Sigmoid colon (tissue), 7 donors: ENCODE results near the gene ZBTB33. TPM values are rescaled to one million over a fixed set of nuclear protein-coding genes. Genes with fewer than 3 reads are reported as not detected.

Experiments
- DNase-seq: peaks from one replicate; pipeline ENCODE4 v3.0.0-alpha.2; 2019
- H3K27ac ChIP-seq, 4 donors: fragments of 200-600 bp; sonication (generic); one replicate each; pipeline ENCODE4 v1.5.1; 2016 to 2019; ENCODE audit warnings: mild to moderate bottlenecking in 1 of 4
- H3K27me3 ChIP-seq, 3 donors: fragments of 200-600 bp; sonication (generic); one replicate each; pipeline ENCODE4 v1.5.1; 2019; ENCODE audit warnings: mild to moderate bottlenecking in 1 of 3
- H3K36me3 ChIP-seq, 4 donors: fragments of 200-600 bp; sonication (generic); one replicate each; pipeline ENCODE4 v1.5.1; 2016 to 2019
- H3K4me1 ChIP-seq, 4 donors: fragments of 200-600 bp; sonication (generic); one replicate each; pipeline ENCODE4 v1.5.1; 2017 to 2019
- H3K4me3 ChIP-seq, 4 donors: fragments of 200-600 bp; sonication (generic); one replicate each; pipeline ENCODE4 v1.5.1; 2017 to 2019; ENCODE audit warnings: mild to moderate bottlenecking in 2 of 4, moderate library complexity in 1 of 4
- H3K9me3 ChIP-seq, 4 donors: fragments of 200-600 bp in 3 of 4; sonication (generic) in 3 of 4; one replicate each; pipeline versions ENCODE4 v1.5.1 to v1.6.1; 2013 to 2019
- EP300 ChIP-seq, 4 donors: sonication (generic); formaldehyde crosslinking; IDR thresholded peaks; one replicate each; pipeline ENCODE4 v1.6.1; 2017; ENCODE audit warnings: antibody characterized with exemption in 4 of 4
- POLR2A ChIP-seq, 2 donors: fragments of 450-650 bp; IDR thresholded peaks; one replicate each; pipeline ENCODE4 v1.6.1; 2016; ENCODE audit warnings: antibody characterized with exemption in 2 of 2, mild to moderate bottlenecking in 2 of 2, moderate library complexity in 2 of 2
- POLR2AphosphoS5 ChIP-seq, 4 donors: sonication (generic); formaldehyde crosslinking; IDR thresholded peaks; one replicate each; pipeline ENCODE4 v1.6.1; 2017; ENCODE audit warnings: antibody characterized with exemption in 4 of 4
- WGBS, 2 donors: extraction: QIAGEN DNeasy Blood & Tissue Kit; methylation state at CpG; one replicate each; pipeline ENCODE4 v1.1.7; 2013; 5-methylcytosine and 5-hydroxymethylcytosine counted together
- intact Hi-C: fragments of 100-400 bp; cut with DNase I; formaldehyde crosslinking; loops from one replicate; pipeline ENCODE4 v1.15.1; 2023
- polyA plus RNA-seq, 3 donors: library from polyadenylated mRNA; stranded (reverse); fragments of 200-250 nt; gene quantifications; one replicate each; pipeline ENCODE4 v1.2.3, GENCODE V29; 2013
- total RNA-seq, 4 donors: library from RNA; depleted of rRNA; stranded (reverse); fragments of >200 nt; gene quantifications; one replicate each; pipeline ENCODE4 v1.1.0, GENCODE V29; 2016
- TF ChIP-seq, protein P1 (sequence below), 4 experiments: fragments of 450-650 bp in 3 of 4; fragments of 200-600 bp in 1 of 4; IDR thresholded peaks; one replicate each; pipeline ENCODE4 v1.5.1; 2016 to 2019; ENCODE audit warnings: antibody characterized with exemption in 4 of 4, mild to moderate bottlenecking in 3 of 4, moderate library complexity in 2 of 4
- donor health status: healthy with polysubstance abuse.
- donor health status: Bipolar disorder and iron deficiency.
- donor health status: healthy.

ZBTB33 gene, protein sequence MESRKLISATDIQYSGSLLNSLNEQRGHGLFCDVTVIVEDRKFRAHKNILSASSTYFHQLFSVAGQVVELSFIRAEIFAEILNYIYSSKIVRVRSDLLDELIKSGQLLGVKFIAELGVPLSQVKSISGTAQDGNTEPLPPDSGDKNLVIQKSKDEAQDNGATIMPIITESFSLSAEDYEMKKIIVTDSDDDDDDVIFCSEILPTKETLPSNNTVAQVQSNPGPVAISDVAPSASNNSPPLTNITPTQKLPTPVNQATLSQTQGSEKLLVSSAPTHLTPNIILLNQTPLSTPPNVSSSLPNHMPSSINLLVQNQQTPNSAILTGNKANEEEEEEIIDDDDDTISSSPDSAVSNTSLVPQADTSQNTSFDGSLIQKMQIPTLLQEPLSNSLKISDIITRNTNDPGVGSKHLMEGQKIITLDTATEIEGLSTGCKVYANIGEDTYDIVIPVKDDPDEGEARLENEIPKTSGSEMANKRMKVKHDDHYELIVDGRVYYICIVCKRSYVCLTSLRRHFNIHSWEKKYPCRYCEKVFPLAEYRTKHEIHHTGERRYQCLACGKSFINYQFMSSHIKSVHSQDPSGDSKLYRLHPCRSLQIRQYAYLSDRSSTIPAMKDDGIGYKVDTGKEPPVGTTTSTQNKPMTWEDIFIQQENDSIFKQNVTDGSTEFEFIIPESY
- total RNA-seq (10 to 100 TPM in 2 of 4 donors, 1 to 10 TPM in 2; 5.8 to 13.2 (median 9.8) TPM), polyA plus RNA-seq (1 to 10 TPM; 4.2 to 5.8 (median 5.8) TPM)

DNA sequence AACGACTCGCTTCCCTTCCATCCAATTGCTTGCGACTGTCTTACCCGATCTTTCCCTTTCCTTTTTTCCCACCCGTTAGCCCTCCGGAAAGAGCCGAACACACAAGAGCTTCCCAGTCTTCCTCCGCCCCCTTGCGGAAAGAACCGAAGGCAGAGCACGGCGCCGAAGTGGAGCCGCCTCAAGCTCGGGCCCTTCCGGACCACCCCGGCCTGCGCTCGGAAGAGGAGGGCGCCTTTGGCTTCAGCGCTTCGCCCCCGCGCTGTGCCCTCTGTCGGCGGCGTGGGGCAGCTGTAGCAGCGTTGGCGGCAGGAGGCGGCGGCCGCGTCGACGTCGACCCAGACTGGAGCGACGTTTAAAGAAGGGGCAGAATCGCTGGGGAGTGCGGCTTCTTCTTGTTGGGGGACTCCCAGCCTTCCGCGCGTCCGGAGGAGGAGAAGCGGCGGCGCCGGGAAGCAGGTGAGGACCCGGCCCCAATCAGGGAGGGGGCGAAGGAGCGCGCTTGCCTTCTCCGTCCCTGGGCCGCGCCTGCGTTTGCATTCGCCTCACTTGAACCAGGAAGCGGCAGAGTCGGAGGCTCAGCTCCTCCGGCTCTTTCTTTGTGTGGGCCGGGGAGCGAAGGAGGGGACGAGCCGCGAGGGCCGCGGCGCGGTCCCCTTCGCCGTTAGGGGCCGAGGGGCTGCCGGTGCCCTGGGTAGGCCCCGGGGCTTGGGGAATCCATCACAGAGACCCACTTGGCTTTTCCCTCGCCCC lies at the start of gene ZBTB33:
Gene ZBTB33 (plus strand): TSS at position 291 of the 750 bp plus-strand sequence. CDS start 2,604 bp downstream, outside the sequence.
- Histone ChIP-seq H3K9me3 (no peaks in the 10 kb centered on the region), H3K27ac (peak within 1 kb of the TSS; percentile 89 to 93 (median 90)), H3K36me3 (peaks cover 0 to 15% (median 2%) of the 10 kb centered on the region in 4 donors), H3K4me3 (peak within 1 kb of the TSS; percentile 52 to 73 (median 66)), H3K4me1 (peaks cover 0 to 15% (median 4%) of the 10 kb centered on the region in 4 donors), H3K27me3 (no peaks in the 10 kb centered on the region)
- TF ChIP-seq POLR2A (IDR thresholded peaks at IDR 0.05) (peak in 1 of 2 donors; percentile 51), EP300 (IDR thresholded peaks at IDR 0.05) (no peak), POLR2AphosphoS5 (IDR thresholded peaks at IDR 0.05) (peak; percentile 77 to 92 (median 88))
- TF ChIP-seq, protein P1, sequence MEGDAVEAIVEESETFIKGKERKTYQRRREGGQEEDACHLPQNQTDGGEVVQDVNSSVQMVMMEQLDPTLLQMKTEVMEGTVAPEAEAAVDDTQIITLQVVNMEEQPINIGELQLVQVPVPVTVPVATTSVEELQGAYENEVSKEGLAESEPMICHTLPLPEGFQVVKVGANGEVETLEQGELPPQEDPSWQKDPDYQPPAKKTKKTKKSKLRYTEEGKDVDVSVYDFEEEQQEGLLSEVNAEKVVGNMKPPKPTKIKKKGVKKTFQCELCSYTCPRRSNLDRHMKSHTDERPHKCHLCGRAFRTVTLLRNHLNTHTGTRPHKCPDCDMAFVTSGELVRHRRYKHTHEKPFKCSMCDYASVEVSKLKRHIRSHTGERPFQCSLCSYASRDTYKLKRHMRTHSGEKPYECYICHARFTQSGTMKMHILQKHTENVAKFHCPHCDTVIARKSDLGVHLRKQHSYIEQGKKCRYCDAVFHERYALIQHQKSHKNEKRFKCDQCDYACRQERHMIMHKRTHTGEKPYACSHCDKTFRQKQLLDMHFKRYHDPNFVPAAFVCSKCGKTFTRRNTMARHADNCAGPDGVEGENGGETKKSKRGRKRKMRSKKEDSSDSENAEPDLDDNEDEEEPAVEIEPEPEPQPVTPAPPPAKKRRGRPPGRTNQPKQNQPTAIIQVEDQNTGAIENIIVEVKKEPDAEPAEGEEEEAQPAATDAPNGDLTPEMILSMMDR (IDR thresholded peaks at IDR 0.05) = peak; percentile 43 to 73 (median 52)
- DNase-seq = peak; percentile 95
- 0% methylated on average over 75 of the region's 75 CpGs for WGBS, 2 donors
- intact Hi-C loops = loop anchor here (5.0 kb wide), 2 partner anchors 57 to 207 kb away; no protein-coding TSS in a partner anchor

DNA sequence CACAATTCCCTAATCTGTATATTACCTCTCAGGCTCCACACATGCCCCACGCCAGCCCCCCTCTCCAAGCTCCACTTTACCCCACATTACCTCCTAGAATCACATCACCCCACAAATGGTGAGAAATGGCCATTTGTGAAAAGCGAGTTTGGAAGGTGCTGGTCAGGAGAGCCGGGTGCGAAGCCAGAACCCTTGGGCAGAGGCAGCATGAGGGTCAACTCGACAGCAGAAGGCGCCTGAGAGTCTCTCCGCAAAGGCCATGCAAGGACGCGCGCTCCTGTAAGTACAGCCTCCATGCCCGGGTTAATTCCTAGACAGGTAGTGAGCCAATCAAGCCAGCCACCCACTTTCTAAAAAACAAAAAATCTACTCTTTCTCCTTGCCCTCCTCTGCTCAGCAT lies 49.8 kb upstream of the ZBTB33 start:
- intact Hi-C loops = no loop called here

DNA sequence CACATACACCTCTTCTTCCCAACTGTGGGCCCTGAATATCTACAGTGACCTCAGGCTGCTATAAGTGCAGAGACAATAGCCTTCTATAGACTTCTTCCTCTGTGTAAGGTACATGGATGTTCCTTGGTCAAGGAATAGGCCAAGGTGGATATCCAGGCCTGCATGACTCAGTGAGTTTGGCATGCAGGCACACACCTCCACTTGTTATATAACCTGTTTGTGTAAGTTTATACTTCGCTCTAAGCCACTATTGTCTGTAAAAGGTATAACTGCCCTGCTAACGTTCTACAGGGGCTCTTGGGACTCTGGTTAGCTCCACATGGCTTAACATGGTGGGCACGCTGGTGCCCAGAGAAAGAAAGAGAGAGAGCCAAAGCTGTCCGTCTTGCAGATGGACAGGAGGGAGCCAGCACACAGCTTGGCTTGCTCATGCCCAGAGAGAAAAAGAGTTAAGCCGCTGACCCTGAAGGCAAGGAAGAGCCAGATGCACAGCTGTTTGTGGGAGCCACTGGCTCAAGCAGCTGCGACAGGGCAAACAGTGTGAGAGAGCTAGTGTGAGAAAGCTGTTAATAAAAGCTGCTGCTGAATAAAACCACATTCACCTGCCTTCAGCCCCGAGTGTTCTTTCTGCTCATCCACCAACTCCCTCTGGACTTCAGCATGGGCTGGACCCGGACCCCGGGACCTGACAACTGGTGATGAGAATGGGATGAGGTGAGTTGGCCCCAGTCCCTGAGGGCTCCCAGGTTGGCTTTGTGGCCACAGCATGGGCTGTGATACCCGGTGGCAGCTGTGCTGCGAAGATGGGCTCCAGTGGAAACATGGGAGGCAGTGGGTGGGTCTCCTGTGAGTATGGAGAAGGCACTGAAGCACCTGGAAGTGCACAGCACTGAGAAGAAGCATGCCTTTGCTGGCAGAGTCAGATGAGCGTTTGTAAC lies 44.5 kb upstream of the ZBTB33 start:
- 92 to 93% methylated on average over 12 of the region's 12 CpGs for WGBS, 2 donors
- DNase-seq = no peak
- TF ChIP-seq, protein P1 (IDR thresholded peaks at IDR 0.05) = no peak
- no peak for TF ChIP-seq POLR2AphosphoS5 (IDR thresholded peaks at IDR 0.05)
- TF ChIP-seq EP300 (IDR thresholded peaks at IDR 0.05) = no peak
- TF ChIP-seq POLR2A (IDR thresholded peaks at IDR 0.05) = no peak
- Histone ChIP-seq H3K9me3 (no peaks in the 10 kb centered on the region), H3K36me3 (no peaks in the 10 kb centered on the region), H3K4me1 (no peaks in the 10 kb centered on the region), H3K4me3 (no peak overlapping the region), H3K27me3 (no peaks in the 10 kb centered on the region), H3K27ac (no peak overlapping the region)
- intact Hi-C loops = no loop called here

More for the DNA sequence above, 49.8 kb upstream of the ZBTB33 start:
- 96% methylated on average over 11 of the region's 11 CpGs for whole genome bisulfite sequencing, 2 donors
- no peaks in the 10 kb centered on the region for H3K4me1 ChIP-seq
- no peaks in the 10 kb centered on the region for H3K36me3 ChIP-seq
- no peaks in the 10 kb centered on the region for H3K27me3 ChIP-seq
- no peak for TF ChIP-seq EP300 (IDR thresholded peaks at IDR 0.05)
- TF ChIP-seq POLR2A (IDR thresholded peaks at IDR 0.05) = no peak
- TF ChIP-seq, protein P1 (IDR thresholded peaks at IDR 0.05) = no peak
- no peak for TF ChIP-seq POLR2AphosphoS5 (IDR thresholded peaks at IDR 0.05)
- no peak overlapping the region for H3K4me3 ChIP-seq
- DNase-seq = no peak
- H3K27ac ChIP-seq = no peak overlapping the region
- H3K9me3 ChIP-seq = no peaks in the 10 kb centered on the region
